HFFc6 (cell line): ENCODE results near the gene AGPAT4. TPM values are rescaled to one million over a fixed set of nuclear protein-coding genes. Genes with fewer than 3 reads are reported as not detected.
"Not testable (repeated sequence)": the region's sequence is repeated elsewhere in the genome, so short reads cannot be mapped to it uniquely, and the experiment has no call there.

Experiments
- DNase-seq: peaks from one replicate; pipeline ENCODE4 v3.0.0-alpha.2; 2018
- H3K27ac Mint-ChIP-seq: 2 replicates; pipeline ENCODE4 v1.8.0; 2020; ENCODE audit warnings: mild to moderate bottlenecking, mixed read lengths
- H3K27me3 Mint-ChIP-seq: 2 replicates; pipeline ENCODE4 v1.8.0; 2021; ENCODE audit warnings: mild to moderate bottlenecking, moderate library complexity, mixed read lengths; ENCODE audit not compliant: insufficient read depth
- H3K36me3 Mint-ChIP-seq: 2 replicates; pipeline ENCODE4 v1.8.0; 2021; ENCODE audit warnings: low read depth, mixed read lengths
- H3K4me1 Mint-ChIP-seq: 2 replicates; pipeline ENCODE4 v1.8.0; 2020; ENCODE audit warnings: low read depth, mixed read lengths
- H3K4me3 Mint-ChIP-seq: 2 replicates; pipeline ENCODE4 v1.8.0; 2020; ENCODE audit warnings: mild to moderate bottlenecking, moderate library complexity, mixed read lengths
- H3K9me3 Mint-ChIP-seq: 2 replicates; pipeline ENCODE4 v1.8.0; 2020; ENCODE audit warnings: mild to moderate bottlenecking, mixed read lengths
- long read RNA-seq: library from polyadenylated mRNA; unstranded; transcript quantifications from one replicate; pipeline ENCODE4 v2.0.0, GENCODE V29; 2019
- total RNA-seq, 6 experiments: library from RNA; stranded (reverse); fragmentation: NEBNext Ultra II Directional; extraction: Animal tissue kit (Norgen Biotek cat#: 25700); gene quantifications; 2 replicates in 1 of 6; 3 replicates in 5 of 6; pipeline ENCODE4 v1.2.3, GENCODE V29; 2021
- TF ChIP-seq, protein P1 (sequence below): fragments of 200-600 bp; sonication (generic); IDR thresholded peaks from 2 replicates; pipeline ENCODE4 v1.5.0; 2021; ENCODE audit warnings: antibody characterized with exemption, mild to moderate bottlenecking

Gene AGPAT4
- 1 to 10 TPM; 2.3 to 4.0 (median 2.7) TPM for total RNA-seq
- long read RNA-seq, result 0 reads

- Mint-ChIP-seq H3K36me3 (peaks cover 5% of the 10 kb centered on the region; the same call in 1 of the 2 replicates), H3K4me1 (peaks cover 33% of the 10 kb centered on the region), H3K27me3 (peaks cover 4% of the 10 kb centered on the region; the same call in 1 of the 2 replicates), H3K9me3 (no peaks in the 10 kb centered on the region), H3K4me3 (peak within 1 kb of the TSS; percentile 97), H3K27ac (peak within 1 kb of the TSS; percentile 95)
- peak; percentile 95 for DNase-seq
- TF ChIP-seq, protein P1, sequence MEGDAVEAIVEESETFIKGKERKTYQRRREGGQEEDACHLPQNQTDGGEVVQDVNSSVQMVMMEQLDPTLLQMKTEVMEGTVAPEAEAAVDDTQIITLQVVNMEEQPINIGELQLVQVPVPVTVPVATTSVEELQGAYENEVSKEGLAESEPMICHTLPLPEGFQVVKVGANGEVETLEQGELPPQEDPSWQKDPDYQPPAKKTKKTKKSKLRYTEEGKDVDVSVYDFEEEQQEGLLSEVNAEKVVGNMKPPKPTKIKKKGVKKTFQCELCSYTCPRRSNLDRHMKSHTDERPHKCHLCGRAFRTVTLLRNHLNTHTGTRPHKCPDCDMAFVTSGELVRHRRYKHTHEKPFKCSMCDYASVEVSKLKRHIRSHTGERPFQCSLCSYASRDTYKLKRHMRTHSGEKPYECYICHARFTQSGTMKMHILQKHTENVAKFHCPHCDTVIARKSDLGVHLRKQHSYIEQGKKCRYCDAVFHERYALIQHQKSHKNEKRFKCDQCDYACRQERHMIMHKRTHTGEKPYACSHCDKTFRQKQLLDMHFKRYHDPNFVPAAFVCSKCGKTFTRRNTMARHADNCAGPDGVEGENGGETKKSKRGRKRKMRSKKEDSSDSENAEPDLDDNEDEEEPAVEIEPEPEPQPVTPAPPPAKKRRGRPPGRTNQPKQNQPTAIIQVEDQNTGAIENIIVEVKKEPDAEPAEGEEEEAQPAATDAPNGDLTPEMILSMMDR, result no peak
These were observed at the start of gene AGPAT4 for GRCh38 chr6:161273752-161274487. TSS of gene AGPAT4 (minus strand) at chr6:161274061. CDS start at chr6:161232213, 41,848 bp downstream.

- no peaks in the 10 kb centered on the region for H3K9me3 Mint-ChIP-seq
- TF ChIP-seq, protein P1, result no peak
- DNase-seq, result no peak
- no peak overlapping the region for H3K4me3 Mint-ChIP-seq
- peaks cover 6% of the 10 kb centered on the region for H3K27me3 Mint-ChIP-seq
- H3K27ac Mint-ChIP-seq, result no peak overlapping the region
- H3K36me3 Mint-ChIP-seq, result no peaks in the 10 kb centered on the region
- H3K4me1 Mint-ChIP-seq, result no peaks in the 10 kb centered on the region
These were observed 45.4 kb upstream of the AGPAT4 start for GRCh38 chr6:161319231-161319630.

DNA sequence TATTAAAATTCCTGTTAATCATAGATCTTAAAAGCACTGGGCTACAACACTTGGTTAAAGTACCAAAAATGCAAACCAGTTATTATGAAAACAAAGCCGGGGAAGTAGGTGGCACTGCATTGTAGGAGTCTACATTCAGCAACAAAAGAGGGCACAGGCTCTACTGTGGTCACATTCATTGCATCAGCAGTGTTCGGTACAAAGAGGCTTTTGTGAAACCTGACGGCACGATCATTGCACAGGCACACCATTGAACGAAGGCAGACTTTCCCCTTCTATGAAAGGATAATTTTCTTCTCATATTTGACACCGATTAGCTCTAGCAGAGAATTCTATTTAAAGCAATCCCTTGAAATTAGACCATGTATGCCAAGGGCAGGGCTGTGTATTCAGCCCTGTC lies 44.6 kb upstream of the AGPAT4 start:
- Mint-ChIP-seq H3K9me3 (no peaks in the 10 kb centered on the region), H3K4me3 (no peak overlapping the region), H3K27ac (no peak overlapping the region), H3K36me3 (no peaks in the 10 kb centered on the region), H3K27me3 (peaks cover 7% of the 10 kb centered on the region), H3K4me1 (no peaks in the 10 kb centered on the region)
- no peak for DNase-seq
- TF ChIP-seq, protein P1, result no peak

- Mint-ChIP-seq H3K27me3 (peaks cover 5% of the 10 kb centered on the region; the same call in 1 of the 2 replicates), H3K4me1 (no peaks in the 10 kb centered on the region), H3K36me3 (no peaks in the 10 kb centered on the region), H3K9me3 (no peaks in the 10 kb centered on the region), H3K27ac (no peak overlapping the region), H3K4me3 (no peak overlapping the region)
- TF ChIP-seq, protein P1, result no peak
- no peak for DNase-seq
These were observed 42.7 kb upstream of the AGPAT4 start for GRCh38 chr6:161316531-161316930.

DNA sequence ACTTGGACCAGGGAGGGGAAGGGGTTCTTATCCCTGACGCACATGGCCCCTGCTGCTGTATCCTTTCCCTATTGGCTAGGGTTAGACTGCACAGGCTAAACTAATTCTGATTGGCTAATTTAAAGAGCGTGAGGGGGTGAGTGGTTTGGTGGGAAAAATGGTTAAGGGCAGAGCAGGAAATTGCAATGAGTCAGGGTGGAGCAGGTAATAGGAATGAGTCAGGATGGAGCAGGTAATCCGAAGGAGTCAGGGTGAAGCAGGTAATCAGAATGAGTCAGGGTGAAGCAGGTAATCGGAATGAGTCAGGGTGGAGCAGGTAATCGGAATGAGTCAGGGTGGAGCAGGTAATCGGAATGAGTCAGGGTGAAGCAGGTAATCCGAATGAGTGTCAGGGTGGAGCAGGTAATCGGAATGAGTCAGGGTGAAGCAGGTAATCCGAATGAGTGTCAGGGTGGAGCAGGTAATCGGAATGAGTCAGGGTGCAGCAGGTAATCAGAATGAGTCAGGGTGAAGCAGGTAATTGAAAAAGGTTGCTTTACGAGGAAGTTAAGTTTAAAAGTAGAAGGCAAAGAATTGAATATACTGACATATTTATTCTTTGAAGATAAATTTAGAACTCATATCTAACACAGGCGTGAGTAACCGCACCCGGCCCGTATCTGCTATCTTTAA lies 41.5 kb upstream of the AGPAT4 start:
- not testable (repeated sequence) for H3K27ac Mint-ChIP-seq, H3K36me3 Mint-ChIP-seq, DNase-seq, H3K9me3 Mint-ChIP-seq, H3K4me3 Mint-ChIP-seq, H3K4me1 Mint-ChIP-seq
- peaks cover 15% of the 10 kb centered on the region; the same call in 1 of the 2 replicates for H3K27me3 Mint-ChIP-seq

GRCh38 chr6:161314541-161315245 lies 40.8 kb upstream of the AGPAT4 start:
- not testable (repeated sequence) for H3K36me3 Mint-ChIP-seq, H3K4me1 Mint-ChIP-seq, H3K27ac Mint-ChIP-seq, H3K9me3 Mint-ChIP-seq, H3K4me3 Mint-ChIP-seq, DNase-seq
- H3K27me3 Mint-ChIP-seq, result peaks cover 21% of the 10 kb centered on the region
